ENCODE results near the gene RNF40. TPM values are rescaled to one million over a fixed set of nuclear protein-coding genes. Genes with fewer than 3 reads are reported as not detected.

RNF40 gene
- total and polyA plus RNA-seq, 2 donors (not counting 1 experiment from before 2014, with no cell fraction given) = 42.0 to 56.8 TPM

DNA sequence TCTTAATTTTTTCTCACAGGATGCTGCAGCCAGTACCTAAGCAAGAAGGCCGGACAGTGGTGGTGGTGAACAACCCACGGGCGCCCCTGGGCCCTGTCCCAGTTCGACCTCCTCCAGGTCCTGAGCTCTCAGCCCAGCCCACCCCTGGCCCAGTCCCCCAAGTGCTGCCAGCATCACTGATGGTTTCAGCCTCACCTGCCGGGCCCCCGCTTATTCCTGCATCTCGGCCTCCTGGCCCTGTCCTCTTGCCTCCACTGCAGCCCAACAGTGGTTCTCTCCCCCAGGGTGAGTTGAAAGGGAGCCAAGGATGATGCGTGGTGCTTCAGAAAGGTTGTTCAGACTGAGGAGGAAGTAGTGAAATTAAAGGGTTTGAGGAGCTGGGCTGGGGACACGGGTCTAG, 41.4 kb upstream of the RNF40 start:
- Histone ChIP-seq H3K9ac (ENCODE audit: insufficient read depth, low read length) (no peak overlapping the region), H3K9me3 (ENCODE audit: control insufficient read depth, insufficient read depth, low read depth, low read length) (no peaks in the 10 kb centered on the region), H3K4me1 (ENCODE audit: control insufficient read depth, extremely low read depth, insufficient read depth, low read length) (peaks cover 4% of the 10 kb centered on the region), H2AFZ (ENCODE audit: low read length) (no peak overlapping the region), H3K4me2 (ENCODE audit: extremely low read depth, insufficient read depth, low read length) (no peak overlapping the region), H3K27ac (ENCODE audit: insufficient read depth, low read length) (peak overlapping the region; percentile 28), H3K4me3 (replicated peaks in 1 of 4; ENCODE audit: control extremely low read depth in 1 of 4, insufficient read depth in 1 of 4, low read depth in 3 of 4, low read length in 4 of 4) (no peak overlapping the region), H3K36me3 (ENCODE audit: control insufficient read depth, insufficient read depth, low read length) (peaks cover 56% of the 10 kb centered on the region), H3K27me3 (ENCODE audit: control insufficient read depth, insufficient read depth, low read length) (no peaks in the 10 kb centered on the region), H3K79me2 (ENCODE audit: control insufficient read depth, insufficient read depth, low read length) (peaks cover 18% of the 10 kb centered on the region), H4K20me1 (ENCODE audit: control insufficient read depth, extremely low read depth, insufficient read depth, low read length) (no peaks in the 10 kb centered on the region)
- TF ChIP-seq, protein P1, sequence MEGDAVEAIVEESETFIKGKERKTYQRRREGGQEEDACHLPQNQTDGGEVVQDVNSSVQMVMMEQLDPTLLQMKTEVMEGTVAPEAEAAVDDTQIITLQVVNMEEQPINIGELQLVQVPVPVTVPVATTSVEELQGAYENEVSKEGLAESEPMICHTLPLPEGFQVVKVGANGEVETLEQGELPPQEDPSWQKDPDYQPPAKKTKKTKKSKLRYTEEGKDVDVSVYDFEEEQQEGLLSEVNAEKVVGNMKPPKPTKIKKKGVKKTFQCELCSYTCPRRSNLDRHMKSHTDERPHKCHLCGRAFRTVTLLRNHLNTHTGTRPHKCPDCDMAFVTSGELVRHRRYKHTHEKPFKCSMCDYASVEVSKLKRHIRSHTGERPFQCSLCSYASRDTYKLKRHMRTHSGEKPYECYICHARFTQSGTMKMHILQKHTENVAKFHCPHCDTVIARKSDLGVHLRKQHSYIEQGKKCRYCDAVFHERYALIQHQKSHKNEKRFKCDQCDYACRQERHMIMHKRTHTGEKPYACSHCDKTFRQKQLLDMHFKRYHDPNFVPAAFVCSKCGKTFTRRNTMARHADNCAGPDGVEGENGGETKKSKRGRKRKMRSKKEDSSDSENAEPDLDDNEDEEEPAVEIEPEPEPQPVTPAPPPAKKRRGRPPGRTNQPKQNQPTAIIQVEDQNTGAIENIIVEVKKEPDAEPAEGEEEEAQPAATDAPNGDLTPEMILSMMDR (conservative IDR thresholded peaks at IDR 0.05 in 1 of 2, IDR thresholded peaks at IDR 0.05 in 1 of 2; ENCODE audit: low read depth in 1 of 2, low read length in 2 of 2) = no peak
- TF ChIP-seq EZH2 (IDR thresholded peaks at IDR 0.05; ENCODE audit: low read length, missing control alignments) = no peak
- DNase-seq (ENCODE audit: low read depth in 2 of 2) = no peak

DNA sequence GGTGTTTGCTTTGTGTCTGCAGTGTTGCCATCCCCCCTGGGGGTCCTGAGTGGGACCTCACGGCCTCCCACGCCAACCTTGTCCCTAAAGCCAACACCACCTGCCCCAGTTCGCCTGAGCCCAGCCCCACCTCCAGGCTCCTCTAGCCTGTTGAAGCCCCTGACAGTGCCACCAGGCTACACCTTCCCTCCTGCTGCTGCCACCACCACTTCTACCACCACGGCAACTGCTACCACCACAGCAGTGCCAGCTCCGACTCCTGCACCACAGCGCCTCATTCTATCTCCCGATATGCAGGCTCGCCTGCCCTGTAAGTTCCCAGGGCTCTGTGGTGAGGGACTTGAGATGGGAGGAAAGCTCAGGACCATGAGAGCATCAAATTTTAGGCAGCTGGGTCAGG, 41.0 kb upstream of the RNF40 start:
- Histone ChIP-seq H3K79me2 (ENCODE audit: control insufficient read depth, insufficient read depth, low read length) (peaks cover 16% of the 10 kb centered on the region), H3K27me3 (ENCODE audit: control insufficient read depth, insufficient read depth, low read length) (no peaks in the 10 kb centered on the region), H3K9ac (ENCODE audit: insufficient read depth, low read length) (no peak overlapping the region), H3K27ac (ENCODE audit: insufficient read depth, low read length) (peak overlapping the region; percentile 28), H3K4me1 (ENCODE audit: control insufficient read depth, extremely low read depth, insufficient read depth, low read length) (peaks cover 4% of the 10 kb centered on the region), H2AFZ (ENCODE audit: low read length) (no peak overlapping the region), H3K9me3 (ENCODE audit: control insufficient read depth, insufficient read depth, low read depth, low read length) (no peaks in the 10 kb centered on the region), H3K36me3 (ENCODE audit: control insufficient read depth, insufficient read depth, low read length) (peaks cover 53% of the 10 kb centered on the region), H3K4me2 (ENCODE audit: extremely low read depth, insufficient read depth, low read length) (no peak overlapping the region), H3K4me3 (replicated peaks in 1 of 4; ENCODE audit: control extremely low read depth in 1 of 4, insufficient read depth in 1 of 4, low read depth in 3 of 4, low read length in 4 of 4) (no peak overlapping the region), H4K20me1 (ENCODE audit: control insufficient read depth, extremely low read depth, insufficient read depth, low read length) (no peaks in the 10 kb centered on the region)
- TF ChIP-seq, protein P1 (conservative IDR thresholded peaks at IDR 0.05 in 1 of 2, IDR thresholded peaks at IDR 0.05 in 1 of 2; ENCODE audit: low read depth in 1 of 2, low read length in 2 of 2) = no peak
- no peak for TF ChIP-seq EZH2 (IDR thresholded peaks at IDR 0.05; ENCODE audit: low read length, missing control alignments)
- no peak for DNase-seq (ENCODE audit: low read depth in 2 of 2)

DNA sequence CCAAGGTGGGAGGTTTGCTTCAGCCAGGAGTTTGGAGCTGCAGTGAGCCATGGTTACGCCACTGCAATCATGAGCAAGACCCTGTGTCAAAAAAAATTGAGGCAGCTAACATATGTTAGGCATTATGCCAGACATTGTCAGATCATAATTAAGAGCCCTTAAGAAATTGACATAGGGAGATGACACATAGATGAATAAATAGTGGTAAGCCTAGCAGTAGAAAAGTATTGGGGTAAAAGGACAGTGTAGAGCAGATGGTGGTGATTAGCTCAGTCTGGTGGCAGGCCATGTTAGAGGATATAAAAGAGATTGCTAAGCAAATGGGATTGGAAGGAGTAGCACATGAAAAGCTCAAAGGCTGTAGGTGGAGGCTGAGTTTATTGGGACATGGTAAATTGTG, 40.5 kb upstream of the RNF40 start:
- Histone ChIP-seq H3K79me2 (ENCODE audit: control insufficient read depth, insufficient read depth, low read length) (peaks cover 16% of the 10 kb centered on the region), H3K27ac (ENCODE audit: insufficient read depth, low read length) (peak overlapping the region; percentile 28), H3K4me2 (ENCODE audit: extremely low read depth, insufficient read depth, low read length) (no peak overlapping the region), H3K27me3 (ENCODE audit: control insufficient read depth, insufficient read depth, low read length) (no peaks in the 10 kb centered on the region), H3K4me1 (ENCODE audit: control insufficient read depth, extremely low read depth, insufficient read depth, low read length) (peaks cover 4% of the 10 kb centered on the region), H3K4me3 (replicated peaks in 1 of 4; ENCODE audit: control extremely low read depth in 1 of 4, insufficient read depth in 1 of 4, low read depth in 3 of 4, low read length in 4 of 4) (no peak overlapping the region), H3K9me3 (ENCODE audit: control insufficient read depth, insufficient read depth, low read depth, low read length) (no peaks in the 10 kb centered on the region), H3K9ac (ENCODE audit: insufficient read depth, low read length) (no peak overlapping the region), H2AFZ (ENCODE audit: low read length) (no peak overlapping the region), H4K20me1 (ENCODE audit: control insufficient read depth, extremely low read depth, insufficient read depth, low read length) (no peaks in the 10 kb centered on the region), H3K36me3 (ENCODE audit: control insufficient read depth, insufficient read depth, low read length) (peaks cover 53% of the 10 kb centered on the region)
- TF ChIP-seq, protein P1 (conservative IDR thresholded peaks at IDR 0.05 in 1 of 2, IDR thresholded peaks at IDR 0.05 in 1 of 2; ENCODE audit: low read depth in 1 of 2, low read length in 2 of 2) = no peak
- no peak for TF ChIP-seq EZH2 (IDR thresholded peaks at IDR 0.05; ENCODE audit: low read length, missing control alignments)
- peak in 1 of 2 donors; percentile 19 for DNase-seq (ENCODE audit: low read depth in 2 of 2)
